GM12878 (cell line): ENCODE results near the gene PRDM12. TPM values are rescaled to one million over a fixed set of nuclear protein-coding genes. Genes with fewer than 3 reads are reported as not detected.

ENCODE experiments used
- ATAC-seq: fragments of 200-7000 bp; cut with Tn5 transposase; 3 replicates; pipeline ENCODE4 v1.9.1; 2020; ENCODE audit warnings: mild to moderate bottlenecking, moderate library complexity
- BruUV-seq: library from RNA; stranded (reverse); fragments of 400-500 nt; replicated peaks from 2 replicates; lab custom pipeline; 2021; lab: Mats Ljungman, UMichigan
- CTCF ChIA-PET: fragments of 300-600 bp; sonication (Branson Sonifier 250); formaldehyde crosslinking; extraction: SDS; loops from one replicate; lab custom pipeline; 2021; ENCODE audit warnings: inconsistent platforms; lab: Yijun Ruan, JAX
- POLR2A ChIA-PET: fragments of 350-600 bp; formaldehyde crosslinking; extraction: SDS; loops from one replicate; lab custom pipeline; 2021; ENCODE audit warnings: inconsistent platforms; lab: Charles Lee
- RAD21 ChIA-PET: fragments of 300-600 bp; sonication (Branson Sonifier 250); formaldehyde crosslinking; loops from one replicate; lab custom pipeline; 2023; ENCODE audit warnings: antibody characterized with exemption; ENCODE audit not compliant: unreplicated experiment; lab: Charles Lee
- SMC1A ChIA-PET: fragments of 300-600 bp; sonication (Branson Sonifier 250); formaldehyde crosslinking; loops from one replicate; lab custom pipeline; 2023; ENCODE audit not compliant: unreplicated experiment, uncharacterized antibody; lab: Charles Lee
- DNase-seq: peaks from one replicate; pipeline ENCODE4 v3.0.0-alpha.2; 2011; ENCODE audit warnings: low read depth, low spot score
- FAIRE-seq: peaks from 3 replicates; lab custom pipeline; 2011; peaks lifted over from hg19 to GRCh38; lab: Jason Lieb, UNC
- H2AFZ ChIP-seq: 2 replicates; pipeline ENCODE4 v1.6.0; 2011; ENCODE audit warnings: low read depth, low read length, control low read depth; ENCODE audit not compliant: control insufficient read depth
- H3K27ac ChIP-seq: 2 replicates; pipeline ENCODE4 v1.5.1; 2011; ENCODE audit warnings: control low read depth; ENCODE audit not compliant: control insufficient read depth, insufficient read depth
- H3K27me3 ChIP-seq, 2 experiments: replicated peaks in 1 of 2; 2 replicates each; pipeline versions ENCODE4 v1.6.0 to v1.6.1; 2011; ENCODE audit warnings: low read length in 1 of 2; ENCODE audit not compliant: control insufficient read depth in 2 of 2, insufficient read depth in 2 of 2
- H3K36me3 ChIP-seq, 2 experiments: 2 replicates each; pipeline ENCODE4 v1.5.1; 2011; ENCODE audit warnings: low read length in 1 of 2; ENCODE audit not compliant: control insufficient read depth in 2 of 2, insufficient read depth in 2 of 2
- H3K4me1 ChIP-seq: 2 replicates; pipeline ENCODE4 v1.6.1; 2011; ENCODE audit warnings: mild to moderate bottlenecking, low read length, moderate library complexity, mixed read lengths; ENCODE audit not compliant: control insufficient read depth, insufficient read depth
- H3K4me2 ChIP-seq: 2 replicates; pipeline ENCODE4 v1.6.0; 2011; ENCODE audit warnings: control low read depth; ENCODE audit not compliant: control insufficient read depth, insufficient read depth
- H3K4me3 ChIP-seq: fragments of 200-600 bp; sonication (generic); 2 replicates; pipeline ENCODE4 v1.5.1; 2016
- H3K79me2 ChIP-seq: 2 replicates; pipeline ENCODE4 v1.6.0; 2011; ENCODE audit warnings: low read length; ENCODE audit not compliant: control insufficient read depth, insufficient read depth
- H3K9ac ChIP-seq: 2 replicates; pipeline ENCODE4 v1.8.0; 2011; ENCODE audit warnings: low read length, control low read depth, mixed read lengths; ENCODE audit not compliant: control insufficient read depth, insufficient read depth
- H3K9me3 ChIP-seq: replicated peaks from 3 replicates; pipeline ENCODE4 v1.5.1; 2011; ENCODE audit warnings: mild to moderate bottlenecking, low read length; ENCODE audit not compliant: control insufficient read depth, insufficient read depth
- H4K20me1 ChIP-seq: 2 replicates; pipeline ENCODE4 v1.6.0; 2011; ENCODE audit not compliant: control insufficient read depth, insufficient read depth
- BRCA1 ChIP-seq: IDR thresholded peaks from 2 replicates; pipeline ENCODE4 v1.6.1; 2011; ENCODE audit warnings: low read depth, low read length, improper control_type of control experiment
- CREM ChIP-seq: IDR thresholded peaks from 2 replicates; pipeline ENCODE4 v1.6.1; 2014; ENCODE audit warnings: antibody characterized with exemption, low read depth
- FOXM1 ChIP-seq: IDR thresholded peaks from 2 replicates; pipeline ENCODE4 v1.6.1; 2012; ENCODE audit warnings: low read depth, mild to moderate bottlenecking, inconsistent platforms, low read length, moderate library complexity
- KAT2A ChIP-seq: conservative IDR thresholded peaks from 2 replicates; pipeline ENCODE4 v1.6.1; 2011; ENCODE audit warnings: low read depth, low read length; ENCODE audit not compliant: control insufficient read depth
- MTA3 ChIP-seq: IDR thresholded peaks from 2 replicates; pipeline ENCODE4 v1.6.1; 2012; ENCODE audit warnings: low read length, inconsistent platforms, borderline replicate concordance
- MXI1 ChIP-seq: fragments of 150-350 bp; IDR thresholded peaks from 2 replicates; pipeline ENCODE4 v1.6.1; 2011; ENCODE audit warnings: low read depth, mild to moderate bottlenecking, inconsistent platforms, low read length, improper control_type of control experiment
- RUNX3 ChIP-seq: IDR thresholded peaks from 2 replicates; pipeline ENCODE4 v1.6.1; 2012; ENCODE audit warnings: low read length, inconsistent platforms
- SPI1 ChIP-seq: IDR thresholded peaks from 2 replicates; pipeline ENCODE4 v1.6.1; 2011; ENCODE audit warnings: low read depth, mild to moderate bottlenecking, low read length, moderate library complexity, borderline replicate concordance; ENCODE audit not compliant: insufficient read depth
- WGBS: methylation state at CpG from one replicate; pipeline ENCODE4 v1.1.6; 2016; ENCODE audit warnings: low lambda C conversion rate; ENCODE audit not compliant: insufficient replicate concordance, insufficient coverage; ENCODE audit errors: missing lambda C conversion rate; 5-methylcytosine and 5-hydroxymethylcytosine counted together
- in situ Hi-C: fragments of 300-500 bp; cut with MboI; formaldehyde crosslinking; loops from 9 replicates; pipeline ENCODE4 v1.14.3; 2018; ENCODE audit warnings: mixed read lengths
- intact Hi-C: fragments of 100-400 bp; cut with micrococcal nuclease; formaldehyde crosslinking; loops from one replicate; pipeline ENCODE4 v1.14.2; 2022; ENCODE audit not compliant: unreplicated experiment
- polyA plus RNA-seq, 11 experiments: library from polyadenylated mRNA; depleted of rRNA in 4 of 11; unstranded in 6 of 11; stranded (reverse) in 5 of 11; fragments of >200 nt; fragmentation: Nextera tagmentation in 4 of 11; fragmentation: Illumina TruSeq in 1 of 11; extraction: Ambion mirVana in 4 of 11; extraction: Trizol in 1 of 11; gene quantifications; 1 replicate in 1 of 11; 2 replicates in 10 of 11; pipeline versions ENCODE4 v1.2.1 to v1.2.3, GENCODE V29; 2011 to 2016; ENCODE audit warnings: inconsistent platforms in 2 of 11, missing spikeins in 2 of 11, low read depth in 1 of 11
- total RNA-seq, 4 experiments: library from RNA; depleted of rRNA in 3 of 4; stranded (reverse); fragments of >200 nt in 3 of 4; fragmentation: Illumina TruSeq in 1 of 4; extraction: Trizol in 1 of 4; gene quantifications; 2 replicates each; pipeline versions ENCODE4 v1.2.1 to v1.2.3, GENCODE V29; 2013 to 2021
- TF ChIP-seq, protein P1 (sequence below): fragments of 450-650 bp; IDR thresholded peaks from 2 replicates; pipeline ENCODE4 v1.6.1; 2016; ENCODE audit warnings: mild to moderate bottlenecking

Gene PRDM12
- total and polyA plus RNA-seq, 10 of the 15 experiments (the other 5 are each of a cell fraction or from before 2014, with no cell fraction given), result not detected

DNA sequence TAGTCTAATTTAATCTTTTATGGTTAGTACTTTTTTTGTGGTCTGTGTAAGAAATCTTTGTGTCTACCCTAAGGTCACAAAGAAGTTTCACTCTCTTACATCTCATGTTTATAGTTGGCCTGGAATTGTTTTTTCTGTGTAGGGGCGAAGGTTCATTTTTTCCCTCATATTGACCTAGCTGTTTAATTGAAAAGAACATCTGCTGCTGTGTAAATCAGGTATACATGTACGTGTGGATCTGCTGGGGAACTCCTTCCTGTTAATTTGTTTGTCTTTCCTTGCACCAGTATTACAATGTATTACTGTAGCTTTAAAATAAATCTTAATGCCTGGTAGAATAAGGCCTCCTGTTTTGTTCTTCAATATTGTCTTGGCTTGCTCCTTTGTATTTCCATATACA, 67.0 kb downstream of the PRDM12 start:
- no TSS peak for BruUV-seq
- intact Hi-C loops (no loop called here), in situ Hi-C loops (no loop called here)
- no peak for ATAC-seq
- no peaks in the 10 kb centered on the region for H3K27me3 ChIP-seq
- FAIRE-seq, result no peak
- H3K9ac ChIP-seq, result no peak overlapping the region
- H3K4me1 ChIP-seq, result no peaks in the 10 kb centered on the region
- no peaks in the 10 kb centered on the region for H4K20me1 ChIP-seq
- no peak for DNase-seq
- H3K36me3 ChIP-seq, result no peaks in the 10 kb centered on the region; a peak in 1 of 4 replicates
- no peak overlapping the region for H3K4me3 ChIP-seq
- no peak overlapping the region for H3K27ac ChIP-seq
- H3K9me3 ChIP-seq, result no peaks in the 10 kb centered on the region
- no peak overlapping the region for H3K4me2 ChIP-seq
- ChIA-PET SMC1A (interaction anchor here (0.7 to 1.9 kb wide), 5 partner anchors 8 to 30 kb away, joined by 3 to 10 read pairs (median 4); no protein-coding TSS in a partner anchor), CTCF (interaction anchor here (0.6 to 2.6 kb wide), 11 partner anchors 16 to 234 kb away, joined by 3 to 12 read pairs (median 3); no protein-coding TSS in a partner anchor), RAD21 (no interaction called here), POLR2A (interaction anchor here (0.7 kb wide), 2 partner anchors 96 to 103 kb away, joined by 3 read pairs; no protein-coding TSS in a partner anchor)
- TF ChIP-seq KAT2A (no peak), MTA3 (no peak), MXI1 (no peak), BRCA1 (no peak), CREM (no peak), SPI1 (no peak), RUNX3 (no peak), FOXM1 (no peak)
- TF ChIP-seq, protein P1, sequence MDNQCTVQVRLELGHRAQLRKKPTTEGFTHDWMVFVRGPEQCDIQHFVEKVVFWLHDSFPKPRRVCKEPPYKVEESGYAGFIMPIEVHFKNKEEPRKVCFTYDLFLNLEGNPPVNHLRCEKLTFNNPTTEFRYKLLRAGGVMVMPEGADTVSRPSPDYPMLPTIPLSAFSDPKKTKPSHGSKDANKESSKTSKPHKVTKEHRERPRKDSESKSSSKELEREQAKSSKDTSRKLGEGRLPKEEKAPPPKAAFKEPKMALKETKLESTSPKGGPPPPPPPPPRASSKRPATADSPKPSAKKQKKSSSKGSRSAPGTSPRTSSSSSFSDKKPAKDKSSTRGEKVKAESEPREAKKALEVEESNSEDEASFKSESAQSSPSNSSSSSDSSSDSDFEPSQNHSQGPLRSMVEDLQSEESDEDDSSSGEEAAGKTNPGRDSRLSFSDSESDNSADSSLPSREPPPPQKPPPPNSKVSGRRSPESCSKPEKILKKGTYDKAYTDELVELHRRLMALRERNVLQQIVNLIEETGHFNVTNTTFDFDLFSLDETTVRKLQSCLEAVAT, result no peak
- no peak overlapping the region for H2AFZ ChIP-seq
- no peaks in the 10 kb centered on the region; the same call in 1 of the 2 replicates for H3K79me2 ChIP-seq
- WGBS, result 100% methylated on average over 2 of the region's 2 CpGs
